Neuronal stem cell (in vitro differentiated cells): ENCODE results near the gene ZNF367.

ENCODE experiments used
- DNase-seq: peaks from one replicate; pipeline ENCODE4 v3.0.0-alpha.2; 2013; ENCODE audit warnings: low spot score
- H2AFZ ChIP-seq: one replicate; pipeline ENCODE4 v1.6.1; 2013; ENCODE audit warnings: mild to moderate bottlenecking, low read length, inconsistent platforms
- H2AK5ac ChIP-seq: 2 replicates; pipeline ENCODE4 v1.6.1; 2013; ENCODE audit warnings: low read depth, mild to moderate bottlenecking, inconsistent platforms, low read length, moderate library complexity, mixed read lengths
- H2BK120ac ChIP-seq: 2 replicates; pipeline ENCODE4 v1.6.1; 2013; ENCODE audit warnings: low read depth, mild to moderate bottlenecking, inconsistent platforms, low read length, moderate library complexity, mixed read lengths
- H2BK12ac ChIP-seq: one replicate; pipeline ENCODE4 v1.6.1; 2013; ENCODE audit warnings: low read length, inconsistent platforms
- H2BK15ac ChIP-seq: 2 replicates; pipeline ENCODE4 v1.6.1; 2013; ENCODE audit warnings: mild to moderate bottlenecking, low read length, inconsistent platforms, mixed read lengths
- H2BK5ac ChIP-seq: one replicate; pipeline ENCODE4 v1.6.1; 2013; ENCODE audit warnings: inconsistent platforms, mild to moderate bottlenecking, low read length, moderate library complexity
- H3K14ac ChIP-seq: one replicate; pipeline ENCODE4 v1.6.1; 2013; ENCODE audit warnings: low read length, inconsistent platforms
- H3K18ac ChIP-seq: 2 replicates; pipeline ENCODE4 v1.6.1; 2013; ENCODE audit warnings: low read length, inconsistent platforms
- H3K23ac ChIP-seq: 2 replicates; pipeline ENCODE4 v1.6.1; 2013; ENCODE audit warnings: low read depth, mild to moderate bottlenecking, mixed read lengths, low read length, inconsistent platforms; ENCODE audit not compliant: poor library complexity
- H3K27ac ChIP-seq: replicated peaks from 3 replicates; pipeline ENCODE4 v1.5.1; 2013; ENCODE audit warnings: low read length, inconsistent platforms
- H3K27me3 ChIP-seq, 3 experiments: 2 replicates each; pipeline ENCODE4 v1.6.1; 2013; ENCODE audit warnings: low read length in 3 of 3, mild to moderate bottlenecking in 2 of 3, inconsistent platforms in 1 of 3, low read depth in 1 of 3, mixed read lengths in 1 of 3, moderate library complexity in 1 of 3; ENCODE audit not compliant: control insufficient read depth in 3 of 3, insufficient read depth in 3 of 3
- H3K36me3 ChIP-seq, 2 donors: replicated peaks in 1 of 2; 2 replicates each; pipeline ENCODE4 v1.6.1; 2013; ENCODE audit warnings: low read length in 2 of 2; ENCODE audit not compliant: control insufficient read depth in 2 of 2, insufficient read depth in 2 of 2
- H3K4ac ChIP-seq: 2 replicates; pipeline ENCODE4 v1.6.1; 2013; ENCODE audit warnings: inconsistent platforms, mild to moderate bottlenecking, low read length, moderate library complexity
- H3K4me1 ChIP-seq, 2 donors: 1 replicate in 1 of 2; 2 replicates in 1 of 2; pipeline ENCODE4 v1.6.1; 2013; ENCODE audit warnings: low read length in 2 of 2, low read depth in 1 of 2; ENCODE audit not compliant: control insufficient read depth in 2 of 2, insufficient read depth in 1 of 2
- H3K4me2 ChIP-seq: one replicate; pipeline ENCODE4 v1.6.1; 2013; ENCODE audit warnings: mild to moderate bottlenecking, low read length, inconsistent platforms; ENCODE audit not compliant: insufficient read depth, poor library complexity, severe bottlenecking
- H3K4me3 ChIP-seq, 2 donors: 2 replicates each; pipeline ENCODE4 v1.5.1; 2013; ENCODE audit warnings: low read length in 2 of 2, mild to moderate bottlenecking in 2 of 2, inconsistent platforms in 1 of 2, moderate library complexity in 1 of 2
- H3K79me1 ChIP-seq: one replicate; pipeline ENCODE4 v1.6.1; 2013; ENCODE audit warnings: low read depth, mild to moderate bottlenecking, inconsistent platforms, low read length, moderate library complexity
- H3K9ac ChIP-seq: one replicate; pipeline ENCODE4 v1.6.1; 2013; ENCODE audit warnings: mild to moderate bottlenecking, low read depth, low read length, inconsistent platforms; ENCODE audit not compliant: poor library complexity
- H3K9me3 ChIP-seq, 2 donors: replicated peaks in 1 of 2; 2 replicates each; pipeline versions ENCODE3 to v1.6.1; 2013; ENCODE audit warnings: low read length in 2 of 2, mild to moderate bottlenecking in 2 of 2, inconsistent platforms in 1 of 2, low read depth in 1 of 2, mixed read lengths in 1 of 2, moderate library complexity in 1 of 2; ENCODE audit not compliant: control insufficient read depth in 2 of 2, insufficient read depth in 1 of 2
- H4K8ac ChIP-seq: one replicate; pipeline ENCODE4 v1.6.1; 2013; ENCODE audit warnings: low read depth, mild to moderate bottlenecking, inconsistent platforms, low read length, moderate library complexity
- H4K91ac ChIP-seq: one replicate; pipeline ENCODE4 v1.6.1; 2013; ENCODE audit warnings: low read length, low read depth, mild to moderate bottlenecking, inconsistent platforms; ENCODE audit not compliant: poor library complexity
- WGBS, 2 donors: extraction: QIAGEN DNeasy Blood & Tissue Kit; methylation state at CpG; one replicate each; pipeline ENCODE4 v1.1.7; 2013; ENCODE audit warnings: missing lambda C conversion rate in 2 of 2, mixed read lengths in 1 of 2; ENCODE audit not compliant: insufficient read length in 2 of 2, insufficient replicate concordance in 1 of 2; ENCODE audit errors: extremely low coverage in 2 of 2; 5-methylcytosine and 5-hydroxymethylcytosine counted together

The ZNF367 gene

GRCh38 chr9:96461336-96461735 lies 43.2 kb upstream of the ZNF367 start:
- H3K23ac ChIP-seq: no peak overlapping the region
- no peak overlapping the region for H3K4me2 ChIP-seq
- H3K9ac ChIP-seq: no peak overlapping the region
- no peak overlapping the region for H2BK12ac ChIP-seq
- H3K27ac ChIP-seq: no peak overlapping the region
- no CpG with 5 or more reads among the region's 8 CpGs for WGBS, 2 donors
- no peak overlapping the region for H3K4me3 ChIP-seq
- no peaks in the 10 kb centered on the region for H3K79me1 ChIP-seq
- no peak overlapping the region for H2AK5ac ChIP-seq
- H3K36me3 ChIP-seq: peaks cover 2 to 66% of the 10 kb centered on the region in 2 donors
- H3K9me3 ChIP-seq: no peaks in the 10 kb centered on the region
- peaks cover 2 to 17% of the 10 kb centered on the region in 2 donors for H3K4me1 ChIP-seq
- H3K14ac ChIP-seq: no peak overlapping the region
- no peak overlapping the region for H2BK5ac ChIP-seq
- H3K27me3 ChIP-seq: no peaks in the 10 kb centered on the region
- no peak for DNase-seq
- no peak overlapping the region for H2BK15ac ChIP-seq
- no peak overlapping the region for H4K8ac ChIP-seq
- H3K18ac ChIP-seq: no peak overlapping the region
- H2BK120ac ChIP-seq: no peak overlapping the region
- H3K4ac ChIP-seq: no peak overlapping the region
- H2AFZ ChIP-seq: no peak overlapping the region
- no peak overlapping the region for H4K91ac ChIP-seq

GRCh38 chr9:96460882-96461281 lies 42.7 kb upstream of the ZNF367 start:
- H3K4me2 ChIP-seq: no peak overlapping the region
- no peak overlapping the region for H2BK5ac ChIP-seq
- H3K9ac ChIP-seq: no peak overlapping the region
- H3K9me3 ChIP-seq: no peaks in the 10 kb centered on the region
- H3K23ac ChIP-seq: no peak overlapping the region
- no peak overlapping the region for H4K8ac ChIP-seq
- H2AK5ac ChIP-seq: no peak overlapping the region
- H2BK12ac ChIP-seq: no peak overlapping the region
- H2BK120ac ChIP-seq: no peak overlapping the region
- no peak overlapping the region for H3K4me3 ChIP-seq
- no peak overlapping the region for H2BK15ac ChIP-seq
- H2AFZ ChIP-seq: no peak overlapping the region
- no peak for DNase-seq
- H3K36me3 ChIP-seq: peaks cover under 1 to 61% of the 10 kb centered on the region in 2 donors
- H3K4me1 ChIP-seq: peaks cover 2 to 17% of the 10 kb centered on the region in 2 donors
- H3K4ac ChIP-seq: no peak overlapping the region
- no peaks in the 10 kb centered on the region for H3K79me1 ChIP-seq
- H3K27me3 ChIP-seq: no peaks in the 10 kb centered on the region
- no peak overlapping the region for H4K91ac ChIP-seq
- no peak overlapping the region for H3K27ac ChIP-seq
- H3K14ac ChIP-seq: no peak overlapping the region
- H3K18ac ChIP-seq: no peak overlapping the region

- no CpG with 5 or more reads among the region's 5 CpGs for WGBS, 2 donors
- no peak overlapping the region for H2AFZ ChIP-seq
- H4K91ac ChIP-seq: no peak overlapping the region
- H3K9ac ChIP-seq: no peak overlapping the region
- H3K23ac ChIP-seq: no peak overlapping the region
- H3K4me2 ChIP-seq: no peak overlapping the region
- peaks cover 2 to 17% of the 10 kb centered on the region in 2 donors for H3K4me1 ChIP-seq
- H3K18ac ChIP-seq: no peak overlapping the region
- no peak overlapping the region for H3K27ac ChIP-seq
- no peak overlapping the region for H2BK120ac ChIP-seq
- H3K36me3 ChIP-seq: peaks cover 0 to 57% of the 10 kb centered on the region in 2 donors
- H3K27me3 ChIP-seq: no peaks in the 10 kb centered on the region
- H3K14ac ChIP-seq: no peak overlapping the region
- H2BK12ac ChIP-seq: no peak overlapping the region
- H3K4ac ChIP-seq: no peak overlapping the region
- H3K79me1 ChIP-seq: no peaks in the 10 kb centered on the region
- no peak overlapping the region for H4K8ac ChIP-seq
- H3K4me3 ChIP-seq: no peak overlapping the region
- DNase-seq: no peak
- H2BK15ac ChIP-seq: no peak overlapping the region
- no peaks in the 10 kb centered on the region for H3K9me3 ChIP-seq
- no peak overlapping the region for H2BK5ac ChIP-seq
- no peak overlapping the region for H2AK5ac ChIP-seq
Measured at GRCh38 chr9:96460470-96460869, 42.3 kb upstream of the ZNF367 start.

GRCh38 chr9:96459268-96460007 lies 41.3 kb upstream of the ZNF367 start:
- H3K9ac ChIP-seq: no peak overlapping the region
- no peak overlapping the region for H2BK15ac ChIP-seq
- H3K18ac ChIP-seq: no peak overlapping the region
- H3K4ac ChIP-seq: no peak overlapping the region
- H2AK5ac ChIP-seq: no peak overlapping the region
- DNase-seq: no peak
- H3K4me1 ChIP-seq: peaks cover 2 to 15% of the 10 kb centered on the region in 2 donors
- H2AFZ ChIP-seq: no peak overlapping the region
- H3K23ac ChIP-seq: no peak overlapping the region
- no peak overlapping the region for H3K14ac ChIP-seq
- no peak overlapping the region for H2BK120ac ChIP-seq
- no CpG with 5 or more reads among the region's 7 CpGs for WGBS, 2 donors
- peaks cover 0 to 47% of the 10 kb centered on the region in 2 donors for H3K36me3 ChIP-seq
- H3K9me3 ChIP-seq: no peaks in the 10 kb centered on the region
- H3K27me3 ChIP-seq: no peaks in the 10 kb centered on the region
- H3K4me2 ChIP-seq: no peak overlapping the region
- H3K4me3 ChIP-seq: no peak overlapping the region
- H2BK12ac ChIP-seq: no peak overlapping the region
- H4K91ac ChIP-seq: no peak overlapping the region
- H4K8ac ChIP-seq: no peak overlapping the region
- H3K27ac ChIP-seq: no peak overlapping the region
- no peaks in the 10 kb centered on the region for H3K79me1 ChIP-seq
- H2BK5ac ChIP-seq: no peak overlapping the region
